HG03060 (cell line): Measurements from ENCODE around the gene ZSCAN10.

Source experiments
- ATAC-seq: cut with Tn5 transposase; IDR thresholded peaks from one replicate; pipeline ENCODE4 v1.9.1; 2021; ENCODE audit warnings: low read depth, moderate number of reproducible peaks; ENCODE audit not compliant: unreplicated experiment

The ZSCAN10 gene

DNA sequence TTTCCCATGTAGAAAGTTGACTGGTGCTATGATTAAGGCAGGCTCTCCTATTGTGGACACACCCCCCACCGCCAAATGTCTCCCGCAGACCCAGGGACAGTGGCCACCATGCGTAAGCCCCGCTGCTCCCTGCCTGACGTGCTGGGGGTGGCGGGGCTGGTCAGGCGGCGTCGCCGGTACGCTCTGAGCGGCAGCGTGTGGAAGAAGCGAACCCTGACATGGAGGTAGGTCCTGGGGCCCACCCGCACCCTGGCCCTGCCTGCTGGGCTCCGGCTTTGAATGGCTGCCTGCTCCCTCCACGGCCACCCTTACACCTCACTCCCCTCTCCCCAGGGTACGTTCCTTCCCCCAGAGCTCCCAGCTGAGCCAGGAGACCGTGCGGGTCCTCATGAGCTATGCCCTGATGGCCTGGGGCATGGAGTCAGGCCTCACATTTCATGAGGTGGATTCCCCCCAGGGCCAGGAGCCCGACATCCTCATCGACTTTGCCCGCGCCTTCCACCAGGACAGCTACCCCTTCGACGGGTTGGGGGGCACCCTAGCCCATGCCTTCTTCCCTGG lies 49.1 kb downstream of the ZSCAN10 start:
- no peak for ATAC-seq

GRCh38 chr16:3047387-3047720 lies 51.7 kb downstream of the ZSCAN10 start:
- ATAC-seq: no peak

GRCh38 chr16:3046641-3047386 lies 52.3 kb downstream of the ZSCAN10 start:
- no peak for ATAC-seq

GRCh38 chr16:3045758-3046640 lies 53.1 kb downstream of the ZSCAN10 start, which contains the start of gene MMP25:
TSS of gene MMP25 (plus strand) at chr16:3046561. CDS start at chr16:3046918, 357 bp downstream.
- ATAC-seq: no peak

GRCh38 chr16:3044708-3045107 lies 54.4 kb downstream of the ZSCAN10 start:
- no peak for ATAC-seq

GRCh38 chr16:3042376-3042775 lies 56.7 kb downstream of the ZSCAN10 start:
- ATAC-seq: no peak

- ATAC-seq: no peak
Measured at GRCh38 chr16:3038896-3039295, 60.2 kb downstream of the ZSCAN10 start.
